HS-27A (cell line): Measurements from ENCODE around the gene XAGE1B.
"Not testable (repeated sequence)": the region's sequence is repeated elsewhere in the genome, so short reads cannot be mapped to it uniquely, and the experiment has no call there.

Experiments
- DNase-seq: peaks from one replicate; pipeline ENCODE4 v3.0.0-alpha.2; 2012; ENCODE audit warnings: low read depth, missing footprints

XAGE1B gene, protein sequence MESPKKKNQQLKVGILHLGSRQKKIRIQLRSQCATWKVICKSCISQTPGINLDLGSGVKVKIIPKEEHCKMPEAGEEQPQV

DNA sequence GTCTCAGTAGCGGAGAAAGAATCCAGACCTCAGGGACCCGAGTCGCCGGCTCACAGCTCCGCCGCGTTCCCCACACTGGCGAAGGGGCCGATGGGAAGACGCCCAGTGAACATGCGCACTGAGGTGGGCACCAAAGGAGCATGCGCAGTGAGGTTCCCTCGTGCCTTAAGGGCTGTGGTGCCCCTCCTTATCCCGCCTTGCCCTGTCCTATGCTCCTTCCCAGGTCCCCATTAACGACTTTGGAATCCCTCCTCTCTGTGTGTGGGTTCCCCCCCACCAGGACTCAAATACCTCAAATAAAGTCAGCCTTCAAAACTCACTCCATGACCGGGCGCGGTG, at the start of gene XAGE1B:
Gene XAGE1B (minus strand): TSS at position 77 of the 339 bp plus-strand sequence. CDS start 1,536 bp downstream, outside the sequence.
- DNase-seq = not testable (repeated sequence)

DNA sequence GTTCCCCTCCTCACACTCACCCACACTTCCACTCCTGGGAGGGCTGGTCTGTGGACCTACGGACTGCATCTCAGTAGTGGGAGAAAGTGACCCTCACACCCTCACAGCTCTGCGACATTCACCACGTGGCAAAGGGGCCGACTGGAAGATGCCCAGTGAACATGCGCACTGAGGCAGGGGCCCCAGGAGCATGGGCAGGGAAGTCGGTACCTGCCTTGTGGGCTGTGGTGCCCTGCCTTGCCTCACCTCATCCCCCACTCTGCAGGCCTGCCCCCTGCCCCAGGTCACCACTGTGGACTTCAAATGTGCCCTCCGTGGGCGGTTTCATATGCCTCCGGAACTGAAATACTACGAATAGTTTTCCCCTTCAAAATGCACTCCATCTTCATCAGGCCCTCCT, 46.2 kb upstream of the XAGE1B start:
- DNase-seq = no peak

DNA sequence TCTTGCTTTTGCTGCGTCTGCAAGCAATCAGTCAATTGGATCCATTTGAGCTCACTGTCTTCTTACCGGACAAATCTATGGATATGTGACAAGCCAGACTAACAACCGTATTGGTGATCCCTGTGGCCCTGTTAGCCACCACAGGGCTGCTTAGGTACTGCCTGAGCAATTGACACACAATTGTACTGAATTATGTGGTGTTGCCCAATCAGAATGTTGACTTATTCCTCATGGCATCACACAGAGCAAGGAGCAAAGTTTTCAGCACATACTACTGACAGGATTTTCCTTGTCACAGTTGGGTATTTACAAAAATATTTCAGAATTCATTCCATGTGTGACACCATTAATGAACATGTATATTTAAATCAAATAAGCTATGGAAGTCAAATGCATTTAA, 41.3 kb upstream of the XAGE1B start:
- DNase-seq = no peak

DNA sequence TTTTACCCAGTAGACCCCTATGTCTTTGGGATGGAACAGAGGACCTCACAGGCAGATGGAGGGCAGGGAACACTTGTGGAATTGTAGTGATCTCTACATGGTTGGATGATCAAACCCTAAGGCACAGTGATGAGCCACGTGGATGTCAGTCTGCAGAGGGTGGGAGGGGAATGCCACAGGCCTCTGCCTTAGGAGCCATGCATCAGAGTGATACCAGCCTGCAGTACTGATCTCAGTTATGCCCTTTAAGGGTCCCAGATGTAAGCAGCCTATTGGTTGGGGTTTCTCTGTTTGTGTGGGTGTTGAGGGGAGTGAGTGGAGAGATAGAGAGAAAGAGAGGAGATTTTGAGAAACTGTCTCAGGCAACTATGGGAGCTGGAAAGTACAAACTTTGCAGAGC, 39.9 kb upstream of the XAGE1B start:
- no peak for DNase-seq

DNA sequence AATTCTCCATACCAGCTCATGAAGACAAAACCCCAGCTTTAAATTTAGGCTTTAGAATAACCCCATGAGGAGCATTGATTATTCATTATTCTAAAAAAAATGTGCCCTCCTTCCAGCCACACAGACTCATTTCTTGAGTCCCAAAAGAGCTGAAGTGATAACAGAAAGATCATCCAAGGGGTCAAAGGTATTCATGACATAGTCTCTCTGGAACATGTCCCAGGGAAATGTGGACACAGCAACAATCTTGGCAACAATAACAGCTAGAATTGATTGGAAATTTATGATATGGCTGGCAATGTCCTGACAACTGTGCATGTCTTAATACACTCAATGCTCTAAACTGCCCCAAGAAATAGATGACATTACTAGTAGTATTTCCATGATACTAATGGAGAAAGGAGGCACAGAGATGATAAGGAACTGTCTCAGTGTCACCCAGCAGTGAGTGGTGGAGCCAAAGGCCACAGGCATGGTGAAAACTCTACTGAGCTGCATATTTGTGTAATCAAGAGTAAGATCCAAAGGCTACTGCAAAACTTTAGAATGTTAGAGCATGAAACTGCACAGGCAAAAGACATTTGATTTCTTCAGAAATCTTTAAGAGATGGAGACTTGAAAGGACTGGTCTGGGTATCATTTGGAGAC, 37.3 kb upstream of the XAGE1B start:
- no peak for DNase-seq

DNA sequence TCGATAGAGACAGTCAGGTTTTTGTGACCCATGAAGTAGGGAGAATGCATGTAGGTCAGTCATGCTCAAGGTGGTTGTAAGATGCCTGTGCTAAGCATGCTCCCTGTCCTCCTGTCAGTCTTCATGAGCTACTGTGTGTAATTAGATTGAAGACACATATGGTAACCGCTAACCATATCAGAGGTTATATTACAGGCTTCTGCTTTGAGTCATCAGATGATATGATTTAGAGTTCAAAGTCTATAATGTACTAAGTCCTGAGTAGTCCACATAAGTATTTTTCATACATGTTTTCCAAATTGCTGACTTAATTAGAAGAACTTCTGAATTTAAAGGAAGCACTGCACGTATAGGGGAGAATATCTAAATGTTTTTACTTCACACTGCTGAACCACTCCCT, 31.9 kb upstream of the XAGE1B start:
- DNase-seq = not testable (repeated sequence)

DNA sequence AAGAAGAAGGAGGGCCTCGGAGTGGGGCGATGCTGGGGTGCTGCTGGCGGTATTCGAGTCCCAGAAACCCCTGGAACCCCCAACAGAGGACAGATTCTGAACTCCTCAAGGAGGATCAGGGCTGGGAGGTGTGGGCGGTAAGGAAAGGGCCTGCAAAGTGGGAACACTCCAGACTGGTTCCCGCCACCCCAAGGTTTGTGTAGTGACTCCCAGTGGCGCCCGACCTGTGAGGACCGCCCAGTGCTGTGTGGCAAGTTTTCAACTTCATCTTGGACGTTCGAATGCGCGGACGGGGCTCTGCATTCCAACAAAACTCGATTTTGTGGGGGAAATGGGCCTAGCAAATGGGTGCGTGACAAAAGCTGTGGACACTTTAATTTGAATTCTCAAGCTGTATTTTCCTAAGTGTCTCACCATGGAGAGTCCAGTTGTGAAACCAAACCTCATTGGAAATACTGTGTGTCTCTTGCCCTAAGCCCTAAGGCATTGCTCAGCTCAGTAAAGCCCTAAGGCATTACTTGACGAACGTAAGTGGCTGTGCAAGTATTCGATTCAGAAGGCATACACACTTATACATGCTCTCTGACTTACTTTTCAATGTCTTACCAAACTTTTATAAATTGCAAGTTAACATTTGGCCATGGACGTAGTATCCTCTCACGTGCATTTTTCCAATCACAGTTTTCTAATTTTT, 27.4 kb upstream of the XAGE1B start:
- DNase-seq = no peak

DNA sequence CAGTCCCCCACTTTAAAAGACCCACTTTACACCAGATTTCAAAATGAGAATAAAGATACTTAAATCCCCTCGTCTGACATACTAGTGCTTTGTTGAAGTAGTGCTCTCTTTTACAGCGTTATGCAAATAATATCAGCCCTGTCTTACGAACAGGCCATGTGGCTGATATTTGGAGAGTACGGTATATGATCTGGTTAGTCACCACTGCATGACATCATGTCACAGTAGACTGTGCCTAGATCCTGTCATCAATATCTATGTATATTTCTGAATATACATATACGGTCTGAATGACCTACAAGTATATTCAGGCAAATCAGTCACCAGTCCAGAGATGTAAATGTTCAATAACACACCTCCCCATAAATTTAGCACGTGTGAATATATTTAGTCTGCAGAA, 25.4 kb upstream of the XAGE1B start:
- DNase-seq = no peak

DNA sequence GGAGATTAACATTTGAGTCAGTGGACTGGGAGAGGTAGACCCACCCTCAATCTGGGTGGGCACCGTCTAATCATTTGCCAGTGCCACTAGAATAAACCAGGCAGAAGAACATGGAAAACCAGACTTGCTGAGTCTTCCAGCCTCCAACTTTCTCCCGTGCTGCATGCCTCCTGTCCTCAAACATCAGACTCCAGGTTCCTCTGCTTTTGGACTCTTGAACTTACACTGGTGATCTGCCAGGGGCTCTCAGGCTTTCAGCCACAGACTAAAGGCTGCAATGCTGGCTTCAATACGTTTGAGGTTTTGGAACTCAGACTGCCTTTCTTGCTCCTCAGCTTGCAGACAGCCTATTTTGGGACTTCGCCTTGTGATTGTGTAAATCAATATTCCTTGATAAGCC, 24.2 kb upstream of the XAGE1B start:
- DNase-seq = not testable (repeated sequence)

DNA sequence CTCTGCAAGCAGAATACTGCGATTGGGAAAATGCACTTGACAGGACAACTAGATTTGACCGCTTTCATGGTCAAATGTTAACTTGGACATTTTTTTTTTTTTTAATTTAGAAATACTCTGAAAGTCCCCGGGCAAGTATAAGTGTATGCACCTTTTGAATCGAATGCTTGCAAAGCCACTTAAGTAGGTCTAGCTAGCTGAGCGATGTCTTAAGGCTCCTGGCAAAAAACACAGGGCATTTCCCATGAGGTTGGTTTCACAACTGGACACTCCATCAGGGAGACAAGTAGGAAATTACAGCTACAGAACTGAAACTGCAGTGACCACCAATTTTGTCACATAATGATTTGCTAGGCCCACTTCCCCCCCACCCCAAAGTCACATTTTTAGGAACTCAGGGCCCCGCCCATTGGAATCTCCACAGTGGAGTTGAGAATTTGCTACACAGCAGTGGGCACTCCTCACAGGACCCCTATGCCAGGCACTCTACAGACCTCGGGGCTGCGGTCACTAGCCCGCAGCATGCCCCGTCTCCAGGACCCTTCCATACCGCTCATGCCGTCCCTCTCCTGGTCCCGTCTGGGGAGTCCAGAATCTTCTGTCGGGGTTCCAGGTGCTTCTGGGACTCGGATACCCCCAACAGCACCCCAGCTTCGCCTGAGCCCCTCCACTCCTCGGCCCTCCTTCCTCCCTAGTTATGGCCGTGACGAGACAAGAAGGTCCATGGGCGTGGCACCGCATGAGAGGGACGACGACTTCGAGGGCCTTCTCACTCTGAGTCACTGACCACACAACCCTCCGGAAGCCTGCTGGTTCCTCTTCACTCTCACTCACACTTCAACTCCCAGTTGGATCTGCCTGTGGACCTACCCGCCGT, 515 bp downstream of the XAGE1B start:
- DNase-seq = not testable (repeated sequence)

DNA sequence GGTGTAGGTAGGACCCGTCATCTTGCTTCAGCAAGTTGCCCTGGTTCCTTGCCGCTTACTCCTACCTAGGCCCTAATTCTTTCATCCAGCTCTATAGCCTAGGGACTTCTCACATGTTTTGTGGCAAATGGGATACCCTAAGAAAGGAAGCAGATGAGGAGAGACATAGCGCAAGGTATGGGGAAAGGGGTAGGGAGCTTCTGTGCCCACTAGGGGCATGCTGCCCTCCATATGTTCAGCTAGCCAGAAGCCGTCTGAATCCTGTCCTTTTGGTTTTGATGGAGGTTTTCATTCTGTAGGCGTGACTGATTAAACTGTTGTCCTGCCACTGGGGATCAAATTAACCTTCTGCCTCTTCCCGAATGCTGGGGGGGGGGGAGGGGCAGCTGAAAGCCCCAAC, 5.7 kb downstream of the XAGE1B start:
- not testable (repeated sequence) for DNase-seq

DNA sequence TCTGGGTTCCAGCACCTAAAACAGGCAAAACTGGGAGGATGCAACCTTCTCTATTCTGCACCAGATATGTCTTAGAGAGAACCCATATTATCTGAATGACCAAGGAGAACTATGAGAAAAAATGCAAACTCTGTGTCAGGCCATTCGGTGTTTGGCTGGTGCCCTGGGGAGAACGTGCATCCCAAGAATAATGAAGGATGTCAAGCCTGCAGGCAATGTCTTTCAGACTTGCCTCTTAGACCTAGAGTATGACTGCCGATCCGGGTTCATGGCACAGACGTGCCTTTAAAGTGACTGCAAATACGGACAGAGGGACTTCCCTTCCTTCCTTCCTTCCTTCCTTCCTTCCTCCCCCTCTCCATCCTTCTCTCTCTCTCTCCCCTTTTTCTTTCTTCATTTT, 6.9 kb downstream of the XAGE1B start:
- no peak for DNase-seq

DNA sequence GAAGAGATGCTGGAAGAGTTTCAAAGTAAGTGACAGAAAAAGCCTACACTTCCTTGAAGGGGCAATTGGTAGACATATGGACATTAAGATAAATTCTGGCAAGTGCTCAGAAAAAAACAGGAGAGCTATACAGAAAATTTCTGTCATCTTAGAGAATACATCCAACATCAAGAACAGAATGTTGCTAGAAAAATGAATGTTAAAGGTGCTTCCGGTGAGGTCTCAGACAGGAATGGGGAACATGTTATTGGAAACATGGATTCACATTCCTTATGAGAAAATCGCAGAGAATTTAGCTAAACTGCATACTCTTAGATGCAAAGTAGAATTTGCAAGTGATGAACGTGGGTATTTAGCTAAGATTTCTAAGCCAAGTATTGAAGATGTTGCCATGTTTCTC, 9.5 kb downstream of the XAGE1B start:
- no peak for DNase-seq

DNA sequence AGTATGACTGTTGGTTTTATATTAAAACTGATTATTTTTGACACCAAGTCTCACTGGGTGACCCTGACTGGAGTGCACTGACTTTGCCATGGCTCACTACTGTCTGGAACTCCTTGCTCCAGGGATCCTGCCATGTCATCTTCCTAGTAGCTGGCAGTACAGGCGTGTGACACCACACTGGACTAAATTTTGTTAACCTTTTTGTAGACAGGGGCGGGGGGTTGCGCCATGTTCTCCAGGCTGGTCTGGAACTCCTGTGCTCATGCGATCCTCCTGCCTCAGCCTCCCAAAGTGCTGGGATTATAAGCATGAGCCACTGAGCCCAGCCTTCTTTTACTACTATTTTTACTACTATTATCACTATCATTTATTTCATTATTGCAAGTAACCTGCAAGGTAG, 12.3 kb downstream of the XAGE1B start:
- no peak for DNase-seq

DNA sequence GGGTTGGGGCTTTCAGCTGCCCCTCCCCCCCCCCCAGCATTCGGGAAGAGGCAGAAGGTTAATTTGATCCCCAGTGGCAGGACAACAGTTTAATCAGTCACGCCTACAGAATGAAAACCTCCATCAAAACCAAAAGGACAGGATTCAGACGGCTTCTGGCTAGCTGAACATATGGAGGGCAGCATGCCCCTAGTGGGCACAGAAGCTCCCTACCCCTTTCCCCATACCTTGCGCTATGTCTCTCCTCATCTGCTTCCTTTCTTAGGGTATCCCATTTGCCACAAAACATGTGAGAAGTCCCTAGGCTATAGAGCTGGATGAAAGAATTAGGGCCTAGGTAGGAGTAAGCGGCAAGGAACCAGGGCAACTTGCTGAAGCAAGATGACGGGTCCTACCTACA, 15.5 kb downstream of the XAGE1B start:
- not testable (repeated sequence) for DNase-seq

DNA sequence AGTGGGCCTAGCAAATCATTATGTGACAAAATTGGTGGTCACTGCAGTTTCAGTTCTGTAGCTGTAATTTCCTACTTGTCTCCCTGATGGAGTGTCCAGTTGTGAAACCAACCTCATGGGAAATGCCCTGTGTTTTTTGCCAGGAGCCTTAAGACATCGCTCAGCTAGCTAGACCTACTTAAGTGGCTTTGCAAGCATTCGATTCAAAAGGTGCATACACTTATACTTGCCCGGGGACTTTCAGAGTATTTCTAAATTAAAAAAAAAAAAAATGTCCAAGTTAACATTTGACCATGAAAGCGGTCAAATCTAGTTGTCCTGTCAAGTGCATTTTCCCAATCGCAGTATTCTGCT, 20.5 kb downstream of the XAGE1B start:
- not testable (repeated sequence) for DNase-seq

DNA sequence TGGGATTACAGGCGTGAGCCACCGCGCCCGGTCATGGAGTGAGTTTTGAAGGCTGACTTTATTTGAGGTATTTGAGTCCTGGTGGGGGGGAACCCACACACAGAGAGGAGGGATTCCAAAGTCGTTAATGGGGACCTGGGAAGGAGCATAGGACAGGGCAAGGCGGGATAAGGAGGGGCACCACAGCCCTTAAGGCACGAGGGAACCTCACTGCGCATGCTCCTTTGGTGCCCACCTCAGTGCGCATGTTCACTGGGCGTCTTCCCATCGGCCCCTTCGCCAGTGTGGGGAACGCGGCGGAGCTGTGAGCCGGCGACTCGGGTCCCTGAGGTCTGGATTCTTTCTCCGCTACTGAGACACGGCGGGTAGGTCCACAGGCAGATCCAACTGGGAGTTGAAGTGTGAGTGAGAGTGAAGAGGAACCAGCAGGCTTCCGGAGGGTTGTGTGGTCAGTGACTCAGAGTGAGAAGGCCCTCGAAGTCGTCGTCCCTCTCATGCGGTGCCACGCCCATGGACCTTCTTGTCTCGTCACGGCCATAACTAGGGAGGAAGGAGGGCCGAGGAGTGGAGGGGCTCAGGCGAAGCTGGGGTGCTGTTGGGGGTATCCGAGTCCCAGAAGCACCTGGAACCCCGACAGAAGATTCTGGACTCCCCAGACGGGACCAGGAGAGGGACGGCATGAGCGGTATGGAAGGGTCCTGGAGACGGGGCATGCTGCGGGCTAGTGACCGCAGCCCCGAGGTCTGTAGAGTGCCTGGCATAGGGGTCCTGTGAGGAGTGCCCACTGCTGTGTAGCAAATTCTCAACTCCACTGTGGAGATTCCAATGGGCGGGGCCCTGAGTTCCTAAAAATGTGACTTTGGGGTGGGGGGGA, 21.1 kb downstream of the XAGE1B start, which contains the start of gene XAGE1A:
Gene XAGE1A (plus strand): TSS at position 264 of the 874 bp plus-strand sequence. CDS start 1,554 bp downstream, outside the sequence.
- DNase-seq = not testable (repeated sequence)

DNA sequence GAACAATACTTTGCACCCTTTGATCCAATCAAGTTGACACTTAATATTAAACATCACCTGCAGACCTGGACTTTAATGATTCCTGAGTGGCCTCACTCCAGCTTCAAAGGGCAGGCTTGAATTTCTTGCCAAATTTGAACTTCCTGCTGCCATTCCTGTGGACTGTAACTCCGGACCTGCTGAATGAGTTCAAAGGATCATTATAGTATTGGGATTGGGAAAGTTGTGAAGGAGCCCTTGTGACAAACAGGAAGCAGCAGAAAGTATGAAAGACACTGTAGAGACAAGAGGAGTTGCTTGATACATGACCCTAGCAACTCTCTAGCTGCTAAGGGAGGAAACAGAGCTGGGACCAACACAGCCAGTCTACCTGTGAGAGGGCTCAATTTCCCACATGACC, 45.6 kb downstream of the XAGE1B start:
- DNase-seq = not testable (repeated sequence)
